ENCODE data around the gene XPR1. TPM values are rescaled to one million over a fixed set of nuclear protein-coding genes. Genes with fewer than 3 reads are reported as not detected.
"Not testable (repeated sequence)": the region's sequence is repeated elsewhere in the genome, so short reads cannot be mapped to it uniquely, and the experiment has no call there.

Gene XPR1
- total RNA-seq, 4 donors from 2014 or later = 15.8 to 26.7 (median 22.8) TPM

- H3K27ac ChIP-seq (replicated peaks in 1 of 4) = no peak overlapping the region
- no peaks in the 10 kb centered on the region for H3K9me3 ChIP-seq
- intact Hi-C loops (cut with DNase I) = no loop called here
- H3K36me3 ChIP-seq = peaks cover 0 to 5% (median 1%) of the 10 kb centered on the region in 4 donors
- no peaks in the 10 kb centered on the region for H3K27me3 ChIP-seq
- H3K4me3 ChIP-seq = no peak overlapping the region
- 77% methylated on average over 3 of the region's 3 CpGs for WGBS
- peaks cover 0 to 26% (median 13%) of the 10 kb centered on the region in 4 donors for H3K4me1 ChIP-seq
- no peak for DNase-seq (ENCODE audit: extremely low spot score)
- no peak for TF ChIP-seq EP300 (IDR thresholded peaks at IDR 0.05)
- TF ChIP-seq POLR2A (IDR thresholded peaks at IDR 0.05; ENCODE audit: low read depth) = no peak
- no peak for TF ChIP-seq CTCF (IDR thresholded peaks at IDR 0.05)
- TF ChIP-seq POLR2AphosphoS5 (IDR thresholded peaks at IDR 0.05) = no peak
Observed at GRCh38 chr1:180785887-180786286, 154.1 kb downstream of the XPR1 start.

GRCh38 chr1:180786624-180787023 is 154.8 kb downstream of the XPR1 start:
- DNase-seq (ENCODE audit: extremely low spot score) = no peak
- Histone ChIP-seq H3K27ac (replicated peaks in 1 of 4) (no peak overlapping the region), H3K4me1 (peaks cover 0 to 24% (median 13%) of the 10 kb centered on the region in 4 donors), H3K9me3 (no peaks in the 10 kb centered on the region), H3K27me3 (no peaks in the 10 kb centered on the region), H3K36me3 (peaks cover 0 to 5% (median 1%) of the 10 kb centered on the region in 4 donors), H3K4me3 (no peak overlapping the region)
- TF ChIP-seq EP300 (IDR thresholded peaks at IDR 0.05) (no peak), CTCF (IDR thresholded peaks at IDR 0.05) (no peak), POLR2A (IDR thresholded peaks at IDR 0.05; ENCODE audit: low read depth) (no peak), POLR2AphosphoS5 (IDR thresholded peaks at IDR 0.05) (no peak)
- intact Hi-C loops (cut with DNase I) = no loop called here
- WGBS = 67% methylated on average over 1 of the region's 1 CpG

GRCh38 chr1:180787628-180788307 is 155.9 kb downstream of the XPR1 start:
- no peak for DNase-seq (ENCODE audit: extremely low spot score)

GRCh38 chr1:180789460-180789859 is 157.6 kb downstream of the XPR1 start:
- H3K9me3 ChIP-seq = no peaks in the 10 kb centered on the region
- no peaks in the 10 kb centered on the region for H3K27me3 ChIP-seq
- peaks cover 0 to 15% (median 7%) of the 10 kb centered on the region in 4 donors for H3K4me1 ChIP-seq
- H3K27ac ChIP-seq (replicated peaks in 1 of 4) = no peak overlapping the region
- H3K36me3 ChIP-seq = peaks cover 0 to 5% (median 1%) of the 10 kb centered on the region in 4 donors
- DNase-seq (ENCODE audit: extremely low spot score) = no peak
- no peak for TF ChIP-seq CTCF (IDR thresholded peaks at IDR 0.05)
- TF ChIP-seq EP300 (IDR thresholded peaks at IDR 0.05) = no peak
- no peak for TF ChIP-seq POLR2A (IDR thresholded peaks at IDR 0.05; ENCODE audit: low read depth)
- TF ChIP-seq POLR2AphosphoS5 (IDR thresholded peaks at IDR 0.05) = no peak
- intact Hi-C loops (cut with DNase I) = no loop called here
- H3K4me3 ChIP-seq = no peak overlapping the region

More at GRCh38 chr1:180787628-180788307, 155.9 kb downstream of the XPR1 start:
- Histone ChIP-seq H3K36me3 (peaks cover 0 to 5% (median 1%) of the 10 kb centered on the region in 4 donors), H3K4me3 (no peak overlapping the region), H3K9me3 (no peaks in the 10 kb centered on the region), H3K27me3 (no peaks in the 10 kb centered on the region), H3K27ac (replicated peaks in 1 of 4) (no peak overlapping the region), H3K4me1 (peaks cover 0 to 15% (median 7%) of the 10 kb centered on the region in 4 donors)
- TF ChIP-seq CTCF (IDR thresholded peaks at IDR 0.05) (no peak), POLR2A (IDR thresholded peaks at IDR 0.05; ENCODE audit: low read depth) (no peak), POLR2AphosphoS5 (IDR thresholded peaks at IDR 0.05) (no peak), EP300 (IDR thresholded peaks at IDR 0.05) (no peak)
- intact Hi-C loops (cut with DNase I) = no loop called here
- WGBS = 90% methylated on average over 5 of the region's 5 CpGs

- H3K4me1 ChIP-seq; DNase-seq (ENCODE audit: extremely low spot score); intact Hi-C loops (cut with DNase I); H3K4me3 ChIP-seq; H3K9me3 ChIP-seq; H3K27ac ChIP-seq (replicated peaks in 1 of 4); H3K36me3 ChIP-seq; H3K27me3 ChIP-seq: not testable (repeated sequence)
- 96% methylated on average over 2 of the region's 2 CpGs for WGBS
Observed at GRCh38 chr1:180791152-180791551, 159.3 kb downstream of the XPR1 start.

All from esophagus muscularis mucosa (tissue), 4 donors.